Skin epidermis (tissue), 12 donors: ENCODE measurements around the gene PDE2A.

ENCODE experiments used
- H3K27ac ChIP-seq, 21 experiments: fragments of 200-600 bp; sonication (generic) in 11 of 21; one replicate each; pipeline ENCODE4 v1.5.0; 2020; ENCODE audit warnings: mild to moderate bottlenecking in 3 of 21, inconsistent platforms in 2 of 21, moderate library complexity in 2 of 21
- H3K4me3 ChIP-seq, 7 experiments: fragments of 200-600 bp; sonication (generic) in 2 of 7; one replicate each; pipeline ENCODE4 v1.5.0; 2020; ENCODE audit warnings: inconsistent platforms in 2 of 7, mild to moderate bottlenecking in 2 of 7, moderate library complexity in 1 of 7

The PDE2A gene

DNA sequence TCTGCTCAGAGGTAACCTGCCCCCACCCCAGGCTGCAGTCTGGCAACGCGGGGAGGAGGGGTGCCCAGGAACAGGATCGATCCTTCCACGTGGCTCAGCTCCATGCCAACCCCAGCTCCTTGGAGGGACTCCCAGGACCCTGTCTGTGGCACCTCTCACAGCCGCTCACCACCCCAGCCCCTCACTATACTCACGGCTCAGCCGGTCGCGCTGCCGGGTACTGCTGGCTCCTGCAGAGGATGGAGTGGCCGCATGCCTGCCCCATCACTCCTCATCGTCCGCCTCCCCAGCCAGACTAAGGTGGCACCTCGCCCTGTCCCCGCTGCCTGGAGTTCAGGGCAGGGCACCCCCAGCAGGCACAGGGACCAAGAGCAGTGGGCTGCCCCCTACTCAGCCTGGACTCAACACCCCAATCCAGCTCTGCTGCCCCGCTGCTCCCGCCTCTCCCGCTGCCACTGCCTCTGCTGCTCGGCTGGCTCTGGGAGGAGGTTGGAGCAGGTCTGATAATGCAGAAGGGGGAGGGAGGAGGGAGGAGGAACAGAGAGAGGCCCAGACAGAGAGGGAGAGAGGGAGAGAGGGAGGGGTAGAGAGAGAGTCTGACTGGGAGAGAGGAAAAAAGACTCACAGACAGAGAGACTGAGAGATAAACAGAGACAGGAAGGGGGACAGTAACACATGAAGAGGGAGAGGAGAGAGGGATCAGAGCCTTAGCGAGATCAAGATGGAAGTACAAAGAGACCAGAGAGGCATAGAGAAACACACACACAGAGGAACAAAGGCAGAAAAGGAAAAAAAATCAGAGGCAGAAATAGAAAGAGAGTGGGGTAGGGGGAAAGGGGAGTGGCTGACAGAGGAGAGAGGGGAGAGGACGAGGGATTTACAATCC is at the start of gene PDE2A:
PDE2A (minus strand) TSS at position 480 of the 886 bp plus-strand sequence; CDS start at position 265, 215 bp downstream.
- Histone ChIP-seq H3K27ac (no peak within 1 kb of the TSS), H3K4me3 (no peak within 1 kb of the TSS)

DNA sequence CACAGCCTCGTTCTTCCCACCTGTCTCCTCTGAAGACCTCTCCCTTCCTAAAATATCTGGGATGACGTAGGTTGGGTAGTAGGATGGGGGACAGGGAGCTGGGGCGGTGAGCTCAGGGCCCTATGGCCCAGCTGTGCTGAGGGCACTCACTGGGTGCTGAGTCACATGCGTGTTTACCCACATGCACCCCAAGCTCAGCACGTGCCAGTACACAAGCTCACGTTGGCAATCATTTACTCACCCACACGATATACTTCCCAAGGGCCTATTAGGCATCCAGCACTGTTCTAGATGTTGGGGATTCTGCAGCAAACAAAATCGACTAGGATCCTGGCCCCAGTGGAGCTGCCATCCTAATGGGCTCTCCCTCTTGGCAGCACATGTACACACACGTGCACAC is 49.3 kb upstream of the PDE2A start:
- Histone ChIP-seq H3K4me3 (no peak overlapping the region), H3K27ac (peak overlapping the region in 14 of 21 experiments; percentile 23 to 95 (median 90))

DNA sequence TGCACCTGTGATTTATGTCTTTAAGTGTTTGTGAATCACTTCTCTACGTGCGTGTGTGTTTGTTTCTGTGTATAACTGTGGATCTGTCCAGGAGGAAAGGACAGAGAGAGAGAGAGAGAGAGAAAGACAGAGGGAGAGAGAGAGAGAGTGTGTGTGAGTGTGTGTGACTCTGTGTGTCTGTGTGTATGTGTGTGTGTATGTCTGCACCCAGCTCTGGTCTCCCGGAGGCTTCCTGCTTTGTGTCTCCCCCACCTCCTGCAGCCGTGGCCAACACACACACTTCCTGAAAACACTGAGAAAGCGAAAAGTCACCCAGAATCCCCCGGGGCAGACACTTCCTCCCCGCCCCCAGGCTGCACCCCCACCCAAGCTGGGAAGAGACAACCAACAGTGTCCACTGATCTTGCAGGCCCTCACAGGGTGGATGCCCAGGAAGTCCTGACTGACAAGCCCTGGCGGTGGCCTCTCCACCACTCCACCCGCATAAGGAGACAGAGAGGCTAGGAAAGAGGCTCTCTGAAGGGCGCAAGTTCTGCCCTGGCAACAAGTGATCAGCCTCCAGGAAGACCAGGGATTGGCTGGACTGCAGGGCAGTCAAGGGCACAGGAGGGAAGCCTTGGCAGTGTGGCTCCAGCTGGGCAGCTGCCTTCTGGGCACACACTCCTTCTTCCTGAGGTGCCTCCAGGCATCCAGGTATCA is 48.0 kb upstream of the PDE2A start:
- Histone ChIP-seq H3K27ac (peak overlapping the region; percentile 65 to 95 (median 87)), H3K4me3 (peak overlapping the region; percentile 35 to 55 (median 44))

DNA sequence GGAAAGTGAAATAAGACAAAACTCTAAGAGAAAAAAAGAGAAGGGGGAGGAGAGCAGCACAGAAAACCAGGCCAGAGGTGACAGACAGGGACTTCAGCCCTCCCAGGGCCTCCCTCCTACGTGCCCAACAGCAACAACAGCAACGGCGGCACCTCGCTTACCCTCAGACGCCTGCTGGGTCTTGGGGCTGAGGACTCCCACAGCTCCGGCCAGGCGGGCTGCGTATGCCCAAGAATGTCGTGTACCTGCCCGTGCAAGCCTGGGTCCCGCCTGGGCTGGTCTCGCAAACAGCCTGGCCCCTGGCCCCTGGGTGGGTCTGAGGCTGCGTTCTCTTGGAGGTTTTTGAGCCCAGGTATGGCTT is 47.4 kb upstream of the PDE2A start:
- peak overlapping the region; percentile 35 to 55 (median 44) for H3K4me3 ChIP-seq
- peak overlapping the region; percentile 65 to 95 (median 87) for H3K27ac ChIP-seq

DNA sequence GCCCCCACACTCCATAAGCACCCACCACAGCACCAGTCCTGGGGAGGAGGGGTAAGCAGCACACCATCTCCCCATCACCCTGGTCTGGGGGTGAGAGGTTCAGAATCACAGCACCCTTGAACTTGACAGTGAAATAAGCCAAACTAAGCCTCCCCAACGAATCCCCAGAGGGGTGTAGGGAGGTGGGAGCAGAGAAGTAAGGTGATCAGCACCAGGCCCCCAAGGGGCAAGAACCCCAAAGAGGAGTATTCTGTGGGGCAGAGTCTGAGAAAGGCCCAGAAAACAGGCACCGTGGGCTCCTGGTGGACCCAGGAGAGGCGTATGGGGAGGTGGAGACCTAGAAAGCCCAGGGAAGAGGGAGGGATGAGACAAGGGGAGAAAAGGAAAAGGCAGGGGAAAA is 47.1 kb upstream of the PDE2A start:
- Histone ChIP-seq H3K27ac (peak overlapping the region; percentile 65 to 95 (median 87)), H3K4me3 (peak overlapping the region; percentile 35 to 55 (median 44))

DNA sequence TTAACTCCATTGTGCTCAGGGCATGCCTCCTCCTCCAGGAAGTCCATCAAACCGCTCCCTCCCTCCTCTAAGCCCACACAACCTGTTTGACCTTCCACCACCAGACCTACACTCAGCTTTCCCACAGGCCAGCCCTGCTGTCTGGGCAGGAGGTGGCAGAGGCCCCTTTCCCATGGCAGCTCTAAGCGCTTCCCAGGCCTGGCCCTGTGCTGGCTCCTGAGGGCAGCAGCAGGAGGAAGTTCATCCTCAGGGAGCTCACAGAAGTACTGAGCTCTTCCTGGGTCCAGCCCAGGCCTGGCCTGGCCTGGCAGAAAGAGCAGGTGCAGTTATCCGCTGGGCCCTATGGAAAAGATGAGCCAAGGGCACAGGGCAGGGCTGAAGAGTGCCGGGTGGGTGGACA is 46.6 kb upstream of the PDE2A start:
- Histone ChIP-seq H3K27ac (peak overlapping the region in 19 of 21 experiments; percentile 77 to 95 (median 88)), H3K4me3 (peak overlapping the region; percentile 35 to 55 (median 44))

DNA sequence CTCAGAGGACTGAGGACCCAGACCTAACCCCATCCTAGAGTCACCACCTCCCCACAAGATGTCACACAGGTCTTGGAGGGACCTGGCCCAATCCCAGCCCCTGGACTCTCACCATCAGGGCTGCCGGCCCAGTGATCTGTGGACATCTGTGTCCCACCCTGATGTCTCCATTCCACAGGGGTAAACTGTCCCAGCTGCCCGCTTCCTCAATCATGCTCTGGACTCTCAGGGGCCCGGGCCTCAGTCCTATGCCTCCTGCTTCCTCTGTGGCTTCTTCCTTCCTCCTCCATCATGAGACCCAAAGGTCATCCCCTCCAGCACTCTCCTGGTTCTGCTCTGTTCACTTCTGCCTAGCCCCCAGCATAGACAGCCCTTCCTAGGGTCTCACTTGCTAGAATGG is 45.8 kb upstream of the PDE2A start:
- peak overlapping the region in 19 of 21 experiments; percentile 8 to 95 (median 87) for H3K27ac ChIP-seq

DNA sequence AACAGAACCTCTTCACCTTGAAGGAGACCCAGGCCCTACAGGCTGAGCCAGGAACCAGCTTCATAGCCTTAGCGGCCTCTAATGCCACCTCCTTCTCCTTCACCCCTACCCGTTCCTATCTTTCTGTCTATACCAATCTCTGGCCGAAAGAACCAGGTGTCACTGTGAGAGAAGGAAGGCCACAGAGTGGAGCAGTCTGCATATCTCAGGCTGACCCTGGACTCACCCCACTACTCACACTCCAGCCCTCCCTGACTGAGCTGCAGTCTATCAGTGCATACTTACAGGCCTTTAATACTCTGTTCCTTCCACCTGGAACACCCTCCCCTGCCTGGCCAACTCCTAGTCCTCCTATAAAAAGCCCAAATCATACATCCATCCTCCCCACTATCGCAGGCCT is 45.3 kb upstream of the PDE2A start:
- Histone ChIP-seq H3K27ac (peak overlapping the region in 17 of 21 experiments; percentile 8 to 95 (median 85)), H3K4me3 (peak overlapping the region in 1 of 7 experiments; percentile 11)

More for the DNA sequence above, 45.8 kb upstream of the PDE2A start:
- peak overlapping the region in 5 of 7 experiments; percentile 4 to 55 (median 41) for H3K4me3 ChIP-seq

DNA sequence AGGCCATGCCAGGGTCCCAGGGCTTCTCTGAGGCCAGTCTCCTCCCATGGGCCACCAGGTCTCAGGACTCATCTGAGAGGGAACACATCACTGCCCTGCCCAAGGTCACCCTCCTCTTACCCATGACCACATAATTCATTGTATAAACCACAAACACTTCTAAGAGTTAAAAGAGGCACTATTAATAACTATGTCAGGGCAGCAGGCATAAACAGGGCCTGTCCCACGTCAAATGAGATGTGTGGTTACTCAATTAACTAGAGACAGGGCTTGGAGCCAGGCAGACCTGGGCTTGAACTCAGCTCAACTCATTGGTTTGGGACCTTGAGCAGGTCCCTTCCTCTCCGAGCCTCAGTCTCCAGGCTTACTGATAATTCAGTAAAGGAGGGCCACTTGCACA is 44.9 kb upstream of the PDE2A start:
- Histone ChIP-seq H3K4me3 (no peak overlapping the region), H3K27ac (peak overlapping the region in 11 of 21 experiments; percentile 11 to 95 (median 87))

DNA sequence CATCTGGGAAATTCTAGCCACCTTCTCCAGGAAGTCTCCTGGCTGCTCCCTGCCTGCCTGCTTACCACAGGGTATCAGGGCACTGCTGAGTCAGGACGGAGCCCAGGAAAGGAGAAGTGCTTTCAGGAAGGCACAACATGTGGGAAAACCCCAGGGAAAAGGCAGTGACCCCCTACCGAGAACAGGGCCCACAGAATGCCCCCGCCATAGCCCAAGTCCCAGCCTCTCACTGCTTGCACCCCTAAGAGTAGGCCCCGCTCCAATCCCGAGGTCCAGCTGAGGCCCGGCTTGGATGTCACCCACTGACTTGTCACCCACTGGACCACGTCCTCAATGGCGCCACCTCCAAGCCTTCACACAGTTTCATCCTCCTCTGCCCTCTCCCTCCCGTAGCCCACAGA is 43.9 kb upstream of the PDE2A start:
- no peak overlapping the region for H3K4me3 ChIP-seq
- H3K27ac ChIP-seq = peak overlapping the region in 3 of 21 experiments; percentile 10 to 39 (median 17)

DNA sequence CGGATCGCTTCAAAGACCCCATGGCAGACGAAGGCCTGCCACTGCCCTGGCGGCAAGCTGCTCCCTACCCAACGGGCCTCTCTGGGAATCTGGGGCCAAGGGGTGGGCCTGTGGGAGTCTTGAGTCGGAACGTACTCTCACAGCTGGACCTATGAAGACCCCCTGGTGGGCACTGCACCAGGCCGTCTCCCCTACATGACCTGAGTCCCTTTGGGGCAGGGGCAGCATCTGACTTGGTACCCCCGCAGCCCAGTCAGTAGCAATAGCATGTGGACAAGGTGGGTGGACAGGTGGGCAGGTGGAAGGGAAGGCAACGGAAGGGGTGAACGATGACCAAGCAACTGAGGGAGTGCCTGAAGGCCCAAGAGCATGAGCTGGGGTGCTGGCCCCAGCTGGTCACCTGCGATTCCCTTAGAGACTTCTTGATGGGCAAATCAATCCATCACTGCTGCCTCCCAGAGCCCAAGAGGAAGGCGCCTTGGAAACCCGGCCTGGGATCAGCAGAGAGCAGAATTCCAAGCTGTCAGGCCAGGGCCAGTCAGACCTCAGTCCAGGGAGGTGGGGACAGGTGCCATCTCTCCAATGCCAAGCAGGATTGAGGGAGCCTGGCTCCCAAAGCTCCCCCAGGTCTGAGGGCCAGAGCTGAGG is 42.7 kb upstream of the PDE2A start:
- H3K4me3 ChIP-seq = no peak overlapping the region
- H3K27ac ChIP-seq = no peak overlapping the region

DNA sequence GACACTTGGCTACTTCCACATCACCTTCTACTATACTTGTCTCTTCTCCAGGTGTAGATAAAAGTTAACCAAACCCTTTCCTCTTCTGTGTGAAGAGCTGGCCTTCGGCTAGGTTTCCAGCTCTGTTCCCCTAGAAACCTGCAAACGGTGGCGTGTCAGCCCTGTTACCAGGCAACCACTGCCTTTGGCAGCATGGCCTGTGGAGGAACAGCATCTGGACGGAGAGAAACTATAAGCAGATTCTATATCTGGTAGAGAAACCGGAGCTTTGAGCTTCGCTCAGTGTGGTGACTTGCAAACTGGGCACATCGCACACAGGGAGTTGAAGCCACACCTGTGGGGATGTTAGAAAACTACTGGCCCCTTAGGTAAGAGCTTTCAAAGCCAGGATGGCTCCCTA is 42.1 kb upstream of the PDE2A start:
- Histone ChIP-seq H3K27ac (no peak overlapping the region), H3K4me3 (no peak overlapping the region)

DNA sequence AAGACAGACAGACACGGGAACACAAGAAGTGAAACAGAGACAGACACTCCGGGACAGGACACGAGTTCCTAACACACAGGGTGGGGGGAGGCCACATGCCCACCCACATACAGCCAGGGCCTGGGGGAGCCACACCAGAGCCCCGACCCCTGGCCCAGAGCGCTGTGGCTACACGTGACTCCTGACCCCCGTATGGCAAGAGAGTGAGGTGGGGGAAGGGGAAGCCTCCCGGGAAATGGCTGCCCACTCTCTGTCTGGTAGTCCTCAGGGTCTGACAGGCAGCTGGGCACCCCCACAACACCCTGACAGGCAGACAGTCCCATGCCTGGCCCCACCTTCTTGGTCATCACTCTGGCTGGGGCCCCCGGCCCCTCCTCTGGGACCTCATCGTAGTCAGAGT is 38.6 kb upstream of the PDE2A start:
- Histone ChIP-seq H3K27ac (peak overlapping the region in 18 of 21 experiments; percentile 2 to 68 (median 40)), H3K4me3 (no peak overlapping the region)

DNA sequence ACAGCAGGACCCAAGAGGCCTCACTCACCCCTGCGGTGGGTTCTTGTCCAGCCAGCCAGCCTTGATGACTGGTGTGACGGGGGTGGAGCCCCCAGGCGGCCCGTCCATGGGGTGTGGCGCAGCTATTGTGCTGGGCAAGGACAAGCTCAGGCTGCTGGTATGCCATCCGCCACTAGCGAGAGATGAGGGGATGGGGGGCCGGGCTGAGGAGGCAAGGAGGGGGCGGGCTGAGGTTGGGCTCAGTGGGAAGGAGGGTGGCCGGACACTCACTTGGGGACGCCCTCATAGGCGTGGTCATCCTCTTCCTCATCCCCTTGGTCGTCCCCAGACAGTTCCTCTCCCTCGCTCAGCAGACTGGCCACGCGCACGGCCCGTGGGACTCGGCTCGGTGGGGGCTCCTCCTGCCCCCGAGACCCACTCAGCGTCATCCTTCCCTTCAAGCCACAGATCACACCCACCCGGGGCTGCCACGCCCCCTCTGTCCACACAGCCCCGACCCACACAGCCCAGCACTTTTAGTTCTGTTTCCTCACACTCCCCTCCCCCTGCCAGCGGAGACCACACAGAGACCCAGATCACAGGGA is 38.0 kb upstream of the PDE2A start:
- Histone ChIP-seq H3K27ac (peak overlapping the region in 13 of 21 experiments; percentile 14 to 68 (median 54)), H3K4me3 (no peak overlapping the region)

DNA sequence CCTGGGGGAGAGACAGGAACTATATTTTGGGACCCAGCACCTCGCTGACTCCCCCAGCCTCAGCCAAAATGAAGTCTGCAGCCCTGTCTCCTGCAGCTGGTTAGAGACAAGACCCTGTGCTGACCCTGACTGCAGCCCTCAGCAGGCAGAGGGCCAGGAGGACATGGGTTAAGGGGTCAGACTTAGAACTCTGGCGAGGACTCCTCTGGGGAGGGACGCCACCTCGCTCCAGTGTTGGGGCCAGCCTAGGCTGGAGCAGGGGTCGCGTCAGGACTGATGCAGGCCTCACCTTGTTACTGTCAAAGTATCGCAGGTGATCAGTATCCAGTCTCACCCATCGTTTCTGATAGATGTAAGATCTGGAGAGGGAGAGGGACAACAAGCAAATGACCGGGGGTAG is 36.9 kb upstream of the PDE2A start:
- Histone ChIP-seq H3K27ac (no peak overlapping the region), H3K4me3 (no peak overlapping the region)

DNA sequence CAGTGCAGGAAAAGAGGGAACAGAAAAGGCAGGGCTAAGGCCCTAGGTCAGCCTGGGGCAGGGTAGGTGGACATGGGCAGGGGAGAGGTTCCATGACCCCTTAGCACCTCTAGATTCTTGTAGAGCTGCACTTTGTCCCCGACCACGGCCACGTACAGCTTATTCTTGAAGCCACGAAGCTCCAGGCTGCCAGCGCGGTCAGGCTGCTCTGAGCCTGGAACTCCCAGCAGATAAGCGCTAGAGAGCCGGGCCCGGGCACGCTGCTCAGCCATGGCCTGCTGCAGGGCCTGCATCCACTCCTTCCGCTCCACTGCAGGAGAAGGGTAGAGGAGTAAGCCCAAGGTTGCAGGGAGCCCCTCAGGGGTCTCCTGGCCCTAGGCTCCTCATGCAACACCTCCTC is 36.1 kb upstream of the PDE2A start:
- no peak overlapping the region for H3K4me3 ChIP-seq
- no peak overlapping the region for H3K27ac ChIP-seq

DNA sequence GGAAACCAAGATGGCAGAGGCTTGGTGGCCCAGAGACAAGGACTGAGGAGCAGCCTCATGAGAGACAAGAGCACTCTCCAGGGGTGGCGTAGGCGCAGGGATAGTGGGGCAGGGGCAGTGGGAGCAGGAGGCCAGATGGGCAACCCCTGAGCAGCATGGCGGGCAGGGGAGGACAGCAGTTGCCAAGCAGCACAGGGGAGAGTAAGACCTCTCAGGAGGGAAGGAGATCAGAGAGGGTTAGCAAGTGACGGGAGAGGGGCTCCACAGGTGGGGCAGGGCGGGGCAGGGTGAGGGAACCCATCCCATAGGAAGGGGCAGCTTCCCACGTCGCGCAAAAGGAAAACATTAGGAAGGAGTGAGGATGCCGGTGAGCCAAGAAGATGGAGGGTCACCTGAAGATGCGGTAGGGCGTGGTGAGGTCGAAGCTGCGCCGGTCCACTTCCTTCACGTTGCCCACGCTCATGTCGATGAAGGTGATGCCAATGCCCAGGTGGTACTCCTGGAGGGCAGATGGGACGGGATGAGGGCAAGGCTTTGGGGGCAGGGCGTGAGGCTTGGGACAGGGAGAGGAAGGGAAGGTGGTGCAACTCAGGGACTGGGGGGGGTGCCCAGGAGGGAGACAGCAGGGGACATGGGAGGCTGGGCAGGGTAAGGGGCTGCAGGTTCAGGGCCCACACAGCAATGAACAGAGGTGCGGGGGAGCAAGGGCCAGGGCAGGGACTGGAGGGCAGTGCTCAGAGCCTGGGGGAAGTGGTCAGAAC is 35.4 kb upstream of the PDE2A start:
- Histone ChIP-seq H3K4me3 (no peak overlapping the region), H3K27ac (no peak overlapping the region)

DNA sequence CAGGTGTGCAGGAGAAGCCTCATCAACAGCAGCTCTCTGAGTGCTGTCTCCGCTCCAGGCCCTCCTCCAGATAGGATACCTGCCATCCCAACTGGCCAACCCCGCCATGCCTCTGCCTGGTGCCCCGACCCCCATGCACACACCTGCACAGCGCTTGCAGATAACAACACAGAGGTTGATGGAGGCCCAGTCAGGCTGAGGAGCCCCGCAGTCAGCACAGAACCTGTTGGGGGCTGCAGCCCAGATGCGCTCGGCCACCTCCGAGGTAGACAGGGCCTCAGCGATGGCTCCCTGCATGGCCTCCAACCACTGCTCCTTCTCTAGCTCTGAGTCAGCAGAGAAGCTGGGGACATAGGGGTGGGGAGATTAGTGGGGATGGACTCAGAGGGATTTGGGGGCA is 32.8 kb upstream of the PDE2A start:
- H3K4me3 ChIP-seq = no peak overlapping the region
- H3K27ac ChIP-seq = no peak overlapping the region

DNA sequence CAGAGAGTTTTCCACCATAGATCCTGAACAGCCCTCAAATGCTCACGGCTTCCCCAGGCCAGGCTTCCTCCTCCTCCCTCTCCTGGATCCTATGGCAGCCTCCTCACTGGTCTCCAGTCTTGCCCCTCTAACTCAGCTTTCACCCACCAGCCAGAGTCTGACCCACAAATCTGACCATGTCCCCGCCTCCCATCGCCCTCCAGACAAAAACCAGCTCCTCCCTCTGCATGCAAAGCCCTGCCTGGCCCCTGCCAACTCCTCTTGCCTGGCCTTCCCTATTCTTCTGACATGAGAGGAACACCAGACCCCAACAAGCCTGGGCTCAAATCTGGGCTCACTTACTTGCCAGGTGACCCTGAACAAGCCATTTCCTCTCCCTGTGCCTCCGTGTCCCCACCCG is 32.4 kb upstream of the PDE2A start:
- peak overlapping the region in 1 of 21 experiments; percentile 1 for H3K27ac ChIP-seq
- H3K4me3 ChIP-seq = no peak overlapping the region
